Activated CD4-positive, alpha-beta memory T cell treated with anti-CD3 and anti-CD28 coated beads, Interleukin-2, amount 10 ng/mL, durations not matched to agents 7 days and 5 days (primary cell): ENCODE measurements around the gene FAM83G. TPM values are rescaled to one million over a fixed set of nuclear protein-coding genes. Genes with fewer than 3 reads are reported as not detected.

ENCODE experiments used
- CTCF ChIA-PET: fragments of 350-600 bp; sonication (Branson Sonifier 250); formaldehyde crosslinking; loops from one replicate; lab custom pipeline; 2021; ENCODE audit warnings: antibody characterized with exemption, inconsistent platforms; lab: Charles Lee
- POLR2A ChIA-PET: fragments of 350-600 bp; sonication (Branson Sonifier 250); formaldehyde crosslinking; loops from one replicate; lab custom pipeline; 2021; ENCODE audit warnings: antibody characterized with exemption; lab: Charles Lee
- DNase-seq: peaks from one replicate; pipeline ENCODE4 v3.0.0-alpha.2; 2020
- H3K27ac Mint-ChIP-seq: one replicate; pipeline ENCODE4 v1.8.0; 2021; ENCODE audit warnings: mild to moderate bottlenecking, mixed read lengths
- H3K27me3 Mint-ChIP-seq: one replicate; pipeline ENCODE4 v1.8.0; 2021; ENCODE audit warnings: mixed read lengths
- H3K36me3 Mint-ChIP-seq: one replicate; pipeline ENCODE4 v1.8.0; 2021; ENCODE audit warnings: low read depth, mixed read lengths
- H3K4me1 Mint-ChIP-seq: one replicate; pipeline ENCODE4 v1.8.0; 2021; ENCODE audit warnings: mixed read lengths
- H3K4me3 Mint-ChIP-seq: one replicate; pipeline ENCODE4 v1.8.0; 2021; ENCODE audit warnings: mild to moderate bottlenecking, mixed read lengths
- H3K9me3 Mint-ChIP-seq: one replicate; pipeline ENCODE4 v1.8.0; 2021; ENCODE audit warnings: mixed read lengths
- total RNA-seq, 2 experiments: library from RNA; stranded (reverse); gene quantifications; one replicate each; pipeline ENCODE4 v1.2.3, GENCODE V29; 2021

Gene FAM83G
- total RNA-seq, 2 experiments from 2014 or later, result 6.4 to 6.5 TPM

DNA sequence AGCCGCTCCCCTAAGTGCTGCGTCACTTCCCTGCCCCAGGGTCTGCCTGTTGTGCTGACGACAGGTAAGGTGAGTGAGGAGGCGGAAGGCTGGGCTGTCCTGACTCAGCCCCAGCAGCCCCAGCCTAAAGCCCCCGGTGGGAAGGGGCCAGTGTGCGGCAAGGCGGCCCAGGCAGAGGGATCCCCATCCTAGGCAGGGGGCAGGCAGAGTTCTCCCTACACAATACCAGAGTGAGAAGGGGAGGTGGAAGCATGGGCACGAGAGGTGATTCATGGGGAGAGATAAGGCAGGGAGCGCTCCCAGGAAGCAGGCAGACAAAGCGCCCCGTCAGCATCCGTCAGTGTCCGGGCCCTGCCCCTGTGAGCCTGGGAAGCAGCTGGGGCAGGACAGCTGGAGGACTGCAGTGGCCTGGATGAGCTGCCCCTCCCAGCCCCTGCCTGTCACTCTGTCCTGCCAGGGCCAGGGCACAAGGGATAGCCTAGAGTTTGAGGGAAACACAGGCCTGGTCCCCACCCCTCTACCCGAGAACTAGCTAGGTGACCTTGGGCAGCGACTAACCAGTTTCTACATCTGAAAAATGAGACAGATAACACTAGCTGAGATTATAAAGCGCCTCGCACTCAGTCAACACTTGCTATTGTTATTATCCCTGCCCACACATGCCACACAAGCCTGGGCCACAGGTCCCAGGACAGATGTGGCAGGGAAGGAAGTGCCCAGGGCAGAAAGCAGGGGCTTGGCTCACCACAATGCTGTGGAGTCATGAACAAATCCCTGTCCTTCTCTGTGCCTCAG is 3.8 kb downstream of the FAM83G start:
- no peak for DNase-seq
- POLR2A ChIA-PET, result interaction anchor here (4.4 kb wide), 1 partner anchor 8 kb away, joined by 19 read pairs; no protein-coding TSS in a partner anchor

DNA sequence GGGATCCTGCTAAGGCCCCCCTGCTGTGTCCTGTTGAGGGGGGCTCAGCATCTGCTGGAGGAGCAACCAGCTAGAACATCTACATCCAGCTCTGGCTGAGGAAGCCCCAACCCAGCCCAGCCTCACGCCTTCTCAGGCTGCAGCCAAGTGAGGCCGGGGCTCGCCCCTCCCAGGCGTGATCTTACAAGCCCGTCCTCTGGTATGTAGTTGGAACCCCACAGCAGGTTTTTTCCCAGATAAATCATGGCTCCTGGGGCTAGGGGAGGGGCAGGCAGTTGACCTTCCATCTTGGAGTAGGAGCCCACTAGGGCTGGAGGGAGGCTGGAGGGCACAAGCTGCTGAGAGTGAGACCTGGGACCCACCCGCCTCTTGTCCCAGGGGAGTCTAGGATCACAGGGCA is 4.7 kb downstream of the FAM83G start:
- H3K27me3 Mint-ChIP-seq, result no peaks in the 10 kb centered on the region
- H3K36me3 Mint-ChIP-seq, result peaks cover 20% of the 10 kb centered on the region
- peaks cover 29% of the 10 kb centered on the region for H3K4me1 Mint-ChIP-seq
- peaks cover 13% of the 10 kb centered on the region for H3K9me3 Mint-ChIP-seq
- ChIA-PET CTCF (no interaction called here), POLR2A (no interaction called here)
- DNase-seq, result no peak
- H3K4me3 Mint-ChIP-seq, result no peak overlapping the region
- no peak overlapping the region for H3K27ac Mint-ChIP-seq

More for the DNA sequence above, 3.8 kb downstream of the FAM83G start:
- Mint-ChIP-seq H3K36me3 (peaks cover 15% of the 10 kb centered on the region), H3K4me1 (peaks cover 29% of the 10 kb centered on the region), H3K4me3 (no peak overlapping the region), H3K9me3 (peaks cover 8% of the 10 kb centered on the region), H3K27ac (no peak overlapping the region), H3K27me3 (no peaks in the 10 kb centered on the region)
- CTCF ChIA-PET, result no interaction called here

GRCh38 chr17:18999394-18999793 is 5.2 kb downstream of the FAM83G start:
- H3K4me1 Mint-ChIP-seq, result peaks cover 27% of the 10 kb centered on the region

DNA sequence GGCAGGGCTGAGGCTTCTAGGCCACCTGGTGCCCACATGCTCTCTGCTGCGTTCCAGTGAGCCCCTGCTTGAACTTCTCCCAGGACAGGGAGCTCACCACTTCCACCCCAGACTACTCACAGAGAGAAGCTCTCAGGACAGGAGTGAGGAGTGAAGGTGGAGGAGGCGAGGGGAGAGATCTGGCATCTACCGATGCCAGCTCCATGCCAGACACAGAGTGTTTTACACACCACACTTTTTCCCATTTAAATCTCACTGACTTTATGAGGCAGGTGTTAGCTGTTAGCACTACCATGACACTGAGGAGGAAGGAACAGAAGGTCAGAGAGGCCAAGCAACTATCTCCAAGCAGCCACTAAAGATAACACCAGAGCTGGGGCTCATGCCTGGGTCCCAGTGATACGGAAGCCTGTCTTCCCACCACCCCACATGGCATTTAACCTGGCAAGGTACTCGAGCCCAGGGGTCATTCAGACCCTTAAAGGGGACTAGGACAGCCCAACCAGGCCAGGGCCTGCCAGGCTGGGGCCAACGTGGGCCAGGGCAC is 6.8 kb downstream of the FAM83G start:
- Mint-ChIP-seq H3K36me3 (peaks cover 28% of the 10 kb centered on the region), H3K9me3 (peaks cover 15% of the 10 kb centered on the region), H3K4me1 (peaks cover 27% of the 10 kb centered on the region), H3K4me3 (no peak overlapping the region), H3K27ac (no peak overlapping the region), H3K27me3 (no peaks in the 10 kb centered on the region)
- no peak for DNase-seq
- ChIA-PET CTCF (interaction anchor here (1.2 kb wide), 1 partner anchor 23 kb away, joined by 3 read pairs; no protein-coding TSS in a partner anchor), POLR2A (interaction anchor here (1.1 to 1.4 kb wide), 2 partner anchors 10 to 16 kb away, joined by 3 read pairs; no protein-coding TSS in a partner anchor)

More at GRCh38 chr17:18999394-18999793, 5.2 kb downstream of the FAM83G start:
- ChIA-PET POLR2A (no interaction called here), CTCF (no interaction called here)
- peaks cover 15% of the 10 kb centered on the region for H3K9me3 Mint-ChIP-seq
- DNase-seq, result no peak
- no peak overlapping the region for H3K4me3 Mint-ChIP-seq
- H3K27me3 Mint-ChIP-seq, result no peaks in the 10 kb centered on the region
- H3K36me3 Mint-ChIP-seq, result peaks cover 23% of the 10 kb centered on the region
- no peak overlapping the region for H3K27ac Mint-ChIP-seq

GRCh38 chr17:18996458-18996857 is 8.1 kb downstream of the FAM83G start:
- Mint-ChIP-seq H3K9me3 (peaks cover 15% of the 10 kb centered on the region), H3K36me3 (peaks cover 28% of the 10 kb centered on the region), H3K4me3 (no peak overlapping the region), H3K27ac (no peak overlapping the region), H3K27me3 (no peaks in the 10 kb centered on the region), H3K4me1 (peaks cover 18% of the 10 kb centered on the region)
- POLR2A ChIA-PET, result no interaction called here
- no peak for DNase-seq
- CTCF ChIA-PET, result interaction anchor here (1.2 to 1.4 kb wide), 2 partner anchors 24 to 35 kb away, joined by 3 to 5 read pairs; no protein-coding TSS in a partner anchor

DNA sequence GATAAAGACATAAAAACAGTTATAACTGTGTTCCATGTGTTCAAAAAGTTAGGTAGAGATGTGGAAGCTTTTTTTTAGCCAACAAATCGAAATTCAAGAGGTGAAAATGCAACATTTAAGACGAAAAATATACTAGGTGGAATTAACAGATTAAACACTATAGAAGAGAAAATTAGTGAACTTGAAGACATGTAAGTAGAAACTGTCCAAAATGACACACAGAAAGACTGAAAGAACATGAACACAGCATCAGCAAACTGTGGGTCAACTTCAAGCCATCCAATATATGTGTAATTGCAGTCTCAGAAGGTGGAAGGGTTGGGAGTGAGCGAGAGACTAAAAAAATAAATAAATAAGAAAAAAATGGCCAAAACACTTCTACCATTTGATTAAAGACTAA is 9.3 kb downstream of the FAM83G start:
- Mint-ChIP-seq H3K27me3 (no peaks in the 10 kb centered on the region), H3K9me3 (peaks cover 15% of the 10 kb centered on the region), H3K4me1 (peaks cover 15% of the 10 kb centered on the region), H3K27ac (no peak overlapping the region), H3K36me3 (peaks cover 28% of the 10 kb centered on the region), H3K4me3 (no peak overlapping the region)
- ChIA-PET POLR2A (interaction anchor here (0.9 kb wide), 1 partner anchor 20 kb away, joined by 3 read pairs; no protein-coding TSS in a partner anchor), CTCF (no interaction called here)
- no peak for DNase-seq

DNA sequence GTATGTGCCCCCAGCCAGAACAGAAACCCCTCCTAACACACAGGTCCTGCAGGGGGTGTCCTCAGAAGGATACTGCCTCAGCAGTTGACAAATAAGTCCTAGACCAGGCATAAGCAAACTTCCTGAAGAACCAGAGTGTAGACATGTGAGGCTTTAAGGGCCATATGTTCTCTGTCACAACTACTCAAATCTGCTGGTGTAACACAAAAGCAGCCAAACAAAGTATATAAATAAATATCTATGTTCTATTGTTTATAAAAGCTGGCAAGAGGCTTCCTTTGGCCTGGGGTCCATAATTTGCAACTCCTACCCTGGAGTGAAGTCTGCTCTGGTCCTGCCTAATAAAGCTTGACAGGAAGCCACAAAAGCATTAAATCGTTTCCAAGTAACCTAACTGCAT is 9.9 kb downstream of the FAM83G start:
- Mint-ChIP-seq H3K27ac (no peak overlapping the region), H3K27me3 (no peaks in the 10 kb centered on the region), H3K36me3 (peaks cover 28% of the 10 kb centered on the region), H3K4me1 (peaks cover 15% of the 10 kb centered on the region), H3K9me3 (peaks cover 15% of the 10 kb centered on the region), H3K4me3 (no peak overlapping the region)
- no peak for DNase-seq
- CTCF ChIA-PET, result no interaction called here
- POLR2A ChIA-PET, result interaction anchor here (0.9 kb wide), 1 partner anchor 21 kb away, joined by 3 read pairs; no protein-coding TSS in a partner anchor

GRCh38 chr17:18993905-18994526 is 10.5 kb downstream of the FAM83G start:
- no peak overlapping the region for H3K27ac Mint-ChIP-seq
- POLR2A ChIA-PET, result interaction anchor here (3.6 kb wide), 1 partner anchor 9 kb away, joined by 19 read pairs; the partner anchor contains the start of gene FAM83G
- peaks cover 28% of the 10 kb centered on the region for H3K36me3 Mint-ChIP-seq

DNA sequence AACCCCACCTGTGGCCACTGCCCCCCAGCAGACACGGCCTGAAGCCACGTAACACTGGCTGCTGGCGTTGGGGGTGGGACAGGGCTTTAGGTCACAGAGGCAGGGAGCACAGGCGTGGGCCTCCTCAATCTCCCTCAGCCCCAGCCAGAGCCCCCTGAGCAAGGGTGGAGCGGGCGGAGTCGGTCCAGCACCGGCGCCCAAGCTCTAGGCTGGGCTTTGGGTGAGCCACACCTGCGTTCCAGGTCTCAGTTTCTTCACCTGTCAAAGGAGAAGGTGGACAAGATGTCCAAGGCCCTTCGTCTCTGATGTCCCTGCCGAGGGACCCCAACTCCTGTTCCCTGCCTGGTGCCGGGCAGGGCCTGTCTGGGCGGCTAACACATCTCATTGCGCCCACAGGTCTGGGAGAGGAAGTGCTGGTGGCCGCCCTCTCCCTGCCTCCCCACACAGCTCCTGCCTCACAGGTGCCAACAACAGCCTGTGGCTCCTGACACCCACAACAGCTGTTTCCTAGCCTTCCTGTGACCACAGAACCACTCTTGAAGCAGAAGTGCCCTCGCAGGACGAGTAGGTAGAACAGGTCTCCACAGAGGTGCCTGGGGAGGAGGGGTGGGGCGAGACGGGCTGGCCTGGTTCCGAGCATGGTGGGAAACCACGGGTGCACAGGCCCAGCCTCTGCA is 12.0 kb downstream of the FAM83G start:
- Mint-ChIP-seq H3K4me3 (no peak overlapping the region), H3K27ac (no peak overlapping the region), H3K9me3 (peaks cover 15% of the 10 kb centered on the region), H3K36me3 (peaks cover 29% of the 10 kb centered on the region), H3K27me3 (no peaks in the 10 kb centered on the region), H3K4me1 (peaks cover 15% of the 10 kb centered on the region)
- POLR2A ChIA-PET, result interaction anchor here (1.1 to 3.6 kb wide), 2 partner anchors 10 to 92 kb away, joined by 3 to 19 read pairs; partner anchors contain the start of gene FAM83G
- CTCF ChIA-PET, result interaction anchor here (1.2 kb wide), 1 partner anchor 31 kb away, joined by 3 read pairs; no protein-coding TSS in a partner anchor
- DNase-seq, result peak; percentile 50

More at GRCh38 chr17:18993905-18994526, 10.5 kb downstream of the FAM83G start:
- peaks cover 15% of the 10 kb centered on the region for H3K9me3 Mint-ChIP-seq
- peaks cover 15% of the 10 kb centered on the region for H3K4me1 Mint-ChIP-seq
- no peak for DNase-seq
- H3K4me3 Mint-ChIP-seq, result no peak overlapping the region
- no peaks in the 10 kb centered on the region for H3K27me3 Mint-ChIP-seq
- CTCF ChIA-PET, result no interaction called here

- ChIA-PET POLR2A (interaction anchor here (1.1 to 3.6 kb wide), 2 partner anchors 11 to 91 kb away, joined by 3 to 19 read pairs; partner anchors contain the start of gene FAM83G), CTCF (interaction anchor here (1.2 kb wide), 1 partner anchor 31 kb away, joined by 3 read pairs; no protein-coding TSS in a partner anchor)
- H3K27ac Mint-ChIP-seq, result no peak overlapping the region
- H3K36me3 Mint-ChIP-seq, result peaks cover 24% of the 10 kb centered on the region
- peaks cover 13% of the 10 kb centered on the region for H3K9me3 Mint-ChIP-seq
- peaks cover 15% of the 10 kb centered on the region for H3K4me1 Mint-ChIP-seq
- H3K27me3 Mint-ChIP-seq, result no peaks in the 10 kb centered on the region
- no peak for DNase-seq
- no peak overlapping the region for H3K4me3 Mint-ChIP-seq
Measured at GRCh38 chr17:18991531-18992315, 12.8 kb downstream of the FAM83G start.

DNA sequence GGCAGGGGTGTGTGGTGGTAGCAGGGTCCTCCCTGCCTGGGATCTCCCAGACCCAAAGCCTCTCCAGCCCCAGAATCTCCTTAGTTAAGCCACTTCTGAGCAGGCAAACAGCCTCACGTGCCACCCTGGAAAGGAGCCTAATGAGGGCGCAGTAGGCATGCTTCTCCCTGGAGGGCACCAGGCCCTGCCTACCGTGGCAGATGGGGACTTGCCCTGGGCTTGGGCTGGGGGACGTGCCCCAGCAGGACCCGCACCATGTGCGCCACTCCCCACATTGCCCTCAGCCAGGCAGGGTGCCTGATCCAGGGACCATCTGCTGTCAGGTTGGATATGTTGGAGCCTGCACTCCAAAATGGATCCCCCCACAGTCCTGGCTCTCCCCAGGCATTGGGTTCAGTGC is 14.2 kb downstream of the FAM83G start:
- Mint-ChIP-seq H3K4me1 (peaks cover 15% of the 10 kb centered on the region), H3K36me3 (peaks cover 15% of the 10 kb centered on the region), H3K27ac (no peak overlapping the region), H3K27me3 (no peaks in the 10 kb centered on the region), H3K9me3 (peaks cover 6% of the 10 kb centered on the region), H3K4me3 (no peak overlapping the region)
- CTCF ChIA-PET, result interaction anchor here (0.7 kb wide), 1 partner anchor 29 kb away, joined by 3 read pairs; no protein-coding TSS in a partner anchor
- POLR2A ChIA-PET, result interaction anchor here (0.5 to 3.6 kb wide), 2 partner anchors 13 to 112 kb away, joined by 3 to 19 read pairs; partner anchors contain the start of gene FAM83G
- DNase-seq, result no peak
